ENCODE data around the gene MAU2. TPM values are rescaled to one million over a fixed set of nuclear protein-coding genes. Genes with fewer than 3 reads are reported as not detected.
"Not testable (repeated sequence)": the region's sequence is repeated elsewhere in the genome, so short reads cannot be mapped to it uniquely, and the experiment has no call there.

Gene MAU2
- total RNA-seq, 3 donors from 2014 or later = 59.2 to 63.6 (median 62.8) TPM

DNA sequence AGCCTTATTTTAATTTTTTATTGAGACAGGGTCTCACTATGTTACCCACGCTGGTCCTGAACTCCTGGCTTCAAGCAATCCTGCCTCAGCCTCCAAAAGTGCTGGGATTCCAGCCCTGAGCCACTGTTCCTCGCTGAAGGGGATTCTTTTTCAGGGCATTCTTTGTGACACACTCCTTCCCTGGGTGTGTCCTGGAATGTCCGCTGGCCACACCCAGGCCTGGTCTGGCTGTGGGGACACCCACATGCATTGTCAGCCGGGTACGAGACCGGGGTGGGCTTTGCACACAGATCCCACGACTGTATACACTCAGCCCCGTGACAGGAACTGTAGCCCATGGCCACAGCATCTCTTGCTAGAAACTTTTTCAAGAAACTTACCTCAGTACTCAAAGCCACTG lies 50.4 kb downstream of the MAU2 start:
- peaks cover 11% of the 10 kb centered on the region for H3K4me1 Mint-ChIP-seq (ENCODE audit: low read depth)
- ATAC-seq (no peak), DNase-seq (no peak)
- no peak overlapping the region for H3K4me3 Mint-ChIP-seq
- H3K27me3 Mint-ChIP-seq (ENCODE audit: low read depth) = no peaks in the 10 kb centered on the region
- H3K36me3 Mint-ChIP-seq (ENCODE audit: insufficient read depth) = no peaks in the 10 kb centered on the region
- no peaks in the 10 kb centered on the region for H3K9me3 Mint-ChIP-seq

DNA sequence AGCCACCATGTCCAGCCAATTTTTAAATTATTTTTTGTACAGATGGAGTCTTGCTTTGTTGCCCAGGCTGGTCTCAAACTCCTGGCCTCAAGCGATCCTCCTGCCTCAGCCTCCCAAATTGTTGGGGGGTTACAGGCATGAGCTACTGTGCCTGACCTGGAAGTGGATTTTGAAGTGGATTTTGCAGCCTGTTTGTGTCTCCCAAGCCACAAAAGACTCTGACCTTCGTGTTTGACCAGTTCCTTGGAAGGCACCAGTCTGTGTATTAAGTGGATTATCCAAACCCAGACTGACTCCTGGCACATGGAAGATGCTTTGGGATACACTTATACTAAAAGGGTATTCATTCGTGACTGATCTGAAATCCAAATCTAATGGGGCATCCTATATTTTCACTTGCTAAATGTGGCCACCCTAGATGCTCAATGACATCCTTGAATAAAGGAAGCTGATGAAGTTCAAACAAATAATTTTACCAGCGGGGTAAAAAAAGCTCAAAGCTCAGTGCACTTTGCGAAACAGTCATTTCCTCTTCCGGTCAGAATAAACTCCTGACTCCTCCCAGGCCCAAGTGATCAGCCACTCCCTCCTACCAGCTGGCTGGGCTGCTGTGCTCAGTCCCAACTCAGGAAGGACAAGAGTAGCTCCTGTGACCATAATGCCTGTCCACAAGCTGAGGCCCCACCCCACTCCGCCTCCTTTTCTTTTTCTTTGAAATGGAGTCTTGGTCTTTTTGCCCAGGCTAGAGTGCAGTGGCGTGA lies 52.2 kb downstream of the MAU2 start:
- Mint-ChIP-seq H3K4me3 (peak overlapping the region; percentile 61), H3K36me3 (ENCODE audit: insufficient read depth) (no peaks in the 10 kb centered on the region), H3K27me3 (ENCODE audit: low read depth) (no peaks in the 10 kb centered on the region), H3K4me1 (ENCODE audit: low read depth) (peaks cover 7% of the 10 kb centered on the region), H3K9me3 (no peaks in the 10 kb centered on the region)
- DNase-seq = no peak
- ATAC-seq = peak; percentile 77 to 90

DNA sequence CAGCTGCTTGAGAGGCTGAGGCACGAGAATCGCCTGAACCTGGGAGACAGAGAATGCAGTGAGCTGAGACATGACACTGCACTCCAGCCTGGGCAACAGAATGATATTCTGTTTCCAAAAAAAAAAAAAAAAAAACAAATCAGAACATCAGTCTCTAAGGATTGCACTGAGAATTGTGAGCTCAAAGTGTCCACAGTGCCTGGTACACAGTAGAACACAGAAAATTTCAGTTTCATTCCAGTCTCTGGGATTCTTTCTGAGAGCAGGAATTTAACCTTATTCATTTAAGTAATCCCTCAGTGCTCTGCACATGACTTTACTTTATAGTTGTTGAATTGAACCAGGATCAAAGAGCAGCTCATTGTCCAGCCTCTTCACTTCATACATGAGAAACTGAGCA lies 58.9 kb downstream of the MAU2 start:
- H3K4me3 Mint-ChIP-seq = no peak overlapping the region
- no peaks in the 10 kb centered on the region for H3K36me3 Mint-ChIP-seq (ENCODE audit: insufficient read depth)
- H3K9me3 Mint-ChIP-seq = no peaks in the 10 kb centered on the region
- no peak for DNase-seq
- no peaks in the 10 kb centered on the region for H3K4me1 Mint-ChIP-seq (ENCODE audit: low read depth)
- ATAC-seq = no peak
- no peaks in the 10 kb centered on the region for H3K27me3 Mint-ChIP-seq (ENCODE audit: low read depth)

DNA sequence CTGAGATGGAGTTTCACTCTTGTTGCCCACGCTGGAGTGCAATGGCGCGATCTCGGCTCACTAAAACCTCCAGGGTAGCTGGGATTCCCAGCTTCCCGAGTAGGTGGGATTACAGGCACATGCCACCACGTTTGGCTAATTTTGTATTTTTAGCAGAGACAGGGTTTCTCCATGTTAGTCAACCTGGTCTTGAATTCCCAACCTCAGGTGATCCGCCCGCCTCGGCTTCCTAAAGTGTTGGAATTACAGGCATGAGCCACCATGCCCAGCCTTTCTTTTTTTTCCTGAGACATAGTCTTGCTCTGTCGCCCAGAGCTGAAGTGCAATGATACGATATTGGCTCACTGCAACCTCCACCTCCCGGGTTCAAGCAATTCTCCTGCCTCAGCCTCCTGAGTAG lies 59.7 kb downstream of the MAU2 start:
- DNase-seq; H3K4me1 Mint-ChIP-seq (ENCODE audit: low read depth); ATAC-seq; H3K4me3 Mint-ChIP-seq; H3K9me3 Mint-ChIP-seq; H3K36me3 Mint-ChIP-seq (ENCODE audit: insufficient read depth); H3K27me3 Mint-ChIP-seq (ENCODE audit: low read depth): not testable (repeated sequence)

DNA sequence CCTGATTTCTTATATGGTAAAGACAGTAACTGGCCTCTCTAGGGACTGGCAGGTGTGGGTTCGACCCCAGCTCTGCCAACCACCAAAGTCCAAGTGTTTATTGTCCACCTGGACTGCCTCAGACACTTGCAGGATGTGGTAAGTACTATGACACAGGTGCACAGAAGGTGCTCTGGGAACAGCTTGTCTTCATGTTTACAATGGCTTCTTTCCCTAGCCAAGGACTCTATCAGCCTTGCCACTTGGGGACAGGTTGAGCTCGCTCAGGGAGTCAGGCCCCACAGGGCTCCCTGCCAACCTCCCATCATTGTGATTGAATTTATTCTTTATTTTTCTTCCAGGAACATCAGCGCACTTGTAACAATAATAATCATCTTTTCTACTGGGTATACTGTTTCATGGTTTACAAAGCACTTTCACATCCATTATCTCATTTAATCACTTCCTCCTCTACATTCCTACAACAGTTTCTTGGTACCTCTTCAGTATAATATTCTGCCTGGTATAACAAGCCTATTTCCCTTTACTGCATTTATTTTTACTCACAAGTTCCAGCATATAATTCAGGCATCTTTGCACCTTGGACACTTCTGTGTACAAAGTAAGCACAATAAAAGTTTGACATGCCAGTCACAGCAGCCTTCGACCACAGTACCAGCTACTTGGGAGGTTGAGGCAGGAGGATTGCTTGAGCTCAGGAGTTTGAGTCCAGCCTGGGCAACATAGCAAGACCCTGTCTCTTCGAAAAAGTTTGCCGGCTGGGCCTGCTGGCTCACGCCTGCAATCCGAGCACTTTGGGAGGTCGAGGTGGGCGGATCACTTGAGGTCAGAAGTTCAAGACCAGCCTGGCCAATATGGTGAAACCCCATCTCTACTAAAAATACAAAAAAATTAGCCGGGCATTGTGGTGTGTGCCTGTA lies 60.6 kb downstream of the MAU2 start:
- ATAC-seq (no peak), DNase-seq (no peak)
- Mint-ChIP-seq H3K9me3 (no peaks in the 10 kb centered on the region), H3K4me3 (no peak overlapping the region), H3K4me1 (ENCODE audit: low read depth) (no peaks in the 10 kb centered on the region), H3K27me3 (ENCODE audit: low read depth) (no peaks in the 10 kb centered on the region), H3K36me3 (ENCODE audit: insufficient read depth) (no peaks in the 10 kb centered on the region)

DNA sequence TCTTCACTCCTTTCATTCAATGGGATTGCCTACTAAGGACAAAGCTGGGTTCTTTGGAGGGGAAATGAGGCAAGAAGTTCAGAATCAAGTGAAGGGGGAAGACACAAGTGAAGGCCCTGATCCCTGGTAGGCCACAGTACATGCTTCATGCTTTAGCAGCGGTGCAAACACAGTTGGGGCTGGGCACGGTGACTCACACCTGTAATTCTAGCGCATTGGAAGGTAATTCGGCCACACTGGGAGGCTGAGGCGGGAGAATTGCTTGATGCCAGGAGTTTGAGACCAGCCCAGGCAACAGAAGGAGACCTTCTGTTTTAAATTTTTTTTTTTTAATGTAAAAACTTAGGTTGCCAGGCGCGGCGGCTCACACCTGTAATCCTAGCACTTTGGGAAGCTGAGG lies 61.5 kb downstream of the MAU2 start:
- ATAC-seq = no peak
- Mint-ChIP-seq H3K4me3 (no peak overlapping the region), H3K9me3 (no peaks in the 10 kb centered on the region), H3K4me1 (ENCODE audit: low read depth) (peaks cover 7% of the 10 kb centered on the region), H3K36me3 (ENCODE audit: insufficient read depth) (no peaks in the 10 kb centered on the region), H3K27me3 (ENCODE audit: low read depth) (no peaks in the 10 kb centered on the region)
- no peak for DNase-seq

DNA sequence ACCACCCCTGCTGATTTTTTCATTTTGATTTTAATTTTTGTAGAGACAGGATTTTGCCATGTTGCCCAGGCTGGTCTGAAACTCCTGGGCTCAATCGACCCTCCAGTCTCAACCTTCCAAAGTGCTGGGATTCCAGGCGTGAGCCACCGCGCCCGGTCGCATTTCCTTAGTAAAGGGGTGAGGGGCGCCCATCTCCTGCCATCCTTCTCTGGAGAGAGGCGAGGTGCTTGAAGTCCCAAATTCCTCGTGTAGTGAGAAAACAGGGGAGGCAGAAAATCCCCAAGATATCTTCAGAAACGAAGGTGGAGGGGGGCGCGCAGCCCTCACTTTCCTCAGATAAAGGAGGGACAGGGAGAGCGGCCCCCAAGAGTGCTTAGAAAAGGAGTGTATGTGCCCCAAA lies 63.9 kb downstream of the MAU2 start:
- Mint-ChIP-seq H3K4me1 (ENCODE audit: low read depth) (peaks cover 31% of the 10 kb centered on the region), H3K36me3 (ENCODE audit: insufficient read depth) (peaks cover 3% of the 10 kb centered on the region), H3K27me3 (ENCODE audit: low read depth) (no peaks in the 10 kb centered on the region), H3K9me3 (no peaks in the 10 kb centered on the region), H3K4me3 (peak overlapping the region; percentile 87)
- no peak for ATAC-seq
- DNase-seq = no peak

DNA sequence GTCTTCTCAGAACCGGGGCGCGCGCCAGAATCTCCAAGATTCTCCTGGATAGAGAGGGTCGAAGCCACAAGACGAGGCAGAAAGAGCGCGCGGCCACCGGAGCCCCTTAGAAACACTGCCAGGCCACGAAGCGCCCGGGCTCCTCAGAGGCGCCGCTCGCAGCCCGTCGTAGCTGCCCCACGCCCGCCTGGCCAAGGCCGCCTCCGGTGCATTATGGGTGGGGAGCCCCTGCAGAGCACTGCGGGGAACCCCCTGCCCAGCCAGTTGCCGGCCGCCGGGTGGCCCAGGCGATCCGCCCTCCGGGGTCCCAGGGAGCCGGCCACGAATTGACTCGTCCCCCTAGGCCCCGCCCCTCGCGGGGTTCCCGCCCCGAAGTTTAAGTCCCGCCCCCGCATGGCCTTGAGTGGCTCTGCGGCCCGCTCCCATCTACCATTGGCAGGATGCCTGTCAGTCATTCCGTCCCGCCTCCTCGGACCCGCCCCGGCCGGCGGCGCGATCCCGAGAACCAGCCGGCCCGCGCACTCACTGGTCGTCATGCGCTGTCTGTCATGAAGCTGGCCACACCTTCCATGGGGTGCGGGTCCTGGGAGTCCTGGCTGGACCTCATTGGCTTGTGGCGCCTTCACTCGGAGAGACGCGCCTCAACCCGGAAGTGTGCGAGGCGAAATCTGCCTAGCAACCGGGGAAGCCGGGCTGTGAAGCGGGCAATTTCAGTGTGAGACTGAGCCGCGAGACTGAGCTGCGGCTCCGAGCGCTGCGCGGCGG lies 64.7 kb downstream of the MAU2 start:
- peak; percentile 93 to 94 for ATAC-seq
- peak; percentile 99 for DNase-seq
- Mint-ChIP-seq H3K4me3 (peak overlapping the region; percentile 87), H3K36me3 (ENCODE audit: insufficient read depth) (peaks cover 3% of the 10 kb centered on the region), H3K9me3 (no peaks in the 10 kb centered on the region), H3K27me3 (ENCODE audit: low read depth) (no peaks in the 10 kb centered on the region), H3K4me1 (ENCODE audit: low read depth) (peaks cover 39% of the 10 kb centered on the region)

DNA sequence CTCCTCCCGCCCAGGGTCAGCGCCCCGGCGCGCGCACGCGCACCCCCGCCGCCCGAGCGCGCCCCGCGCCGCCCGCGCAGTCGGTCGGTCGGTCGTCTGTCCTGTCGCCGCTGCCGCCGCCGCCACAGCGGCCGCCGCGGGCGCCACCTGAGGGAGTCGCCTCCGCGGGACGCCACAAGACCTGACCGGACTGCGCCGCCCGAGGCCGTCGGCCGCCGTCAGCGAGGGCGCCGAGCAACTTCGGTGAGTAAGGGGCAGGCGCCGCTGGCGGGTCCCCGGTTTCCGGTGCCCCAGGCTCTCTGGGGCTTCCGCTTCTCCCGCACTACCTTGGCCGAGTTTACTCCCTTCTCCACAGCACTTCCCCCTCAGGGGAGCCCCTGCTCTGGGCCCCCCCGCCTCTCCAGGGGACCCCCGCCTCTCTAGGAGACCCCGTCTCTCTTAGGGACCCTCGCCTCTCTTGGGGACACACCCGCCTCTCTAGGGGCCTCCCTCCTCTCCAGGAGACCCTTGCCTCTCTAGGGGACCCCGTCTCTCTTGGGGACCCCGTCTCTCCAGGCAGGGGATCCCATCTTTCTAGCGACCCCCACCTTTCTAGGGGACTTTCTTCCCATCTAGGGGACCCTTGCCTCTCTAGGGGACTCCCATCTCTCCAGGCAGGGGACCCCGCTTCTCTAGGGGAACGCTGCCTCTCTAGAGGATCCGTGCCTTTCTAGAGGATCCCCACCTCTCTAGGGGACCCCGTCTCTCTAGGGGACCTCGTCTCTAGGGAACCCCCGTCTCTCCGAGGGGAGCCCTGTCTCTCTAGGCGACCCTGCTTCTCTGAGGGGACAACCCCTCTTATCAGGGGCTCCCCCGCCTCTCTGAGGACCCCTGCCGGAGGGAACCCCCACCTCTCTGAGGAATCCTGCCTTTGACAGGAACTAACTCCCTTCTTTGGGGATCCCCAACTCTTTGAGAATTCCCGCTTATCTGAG lies 65.6 kb downstream of the MAU2 start:
- no peaks in the 10 kb centered on the region for H3K9me3 Mint-ChIP-seq
- peaks cover 48% of the 10 kb centered on the region for H3K4me1 Mint-ChIP-seq (ENCODE audit: low read depth)
- H3K27me3 Mint-ChIP-seq (ENCODE audit: low read depth) = no peaks in the 10 kb centered on the region
- H3K36me3 Mint-ChIP-seq (ENCODE audit: insufficient read depth) = peaks cover 4% of the 10 kb centered on the region
- DNase-seq (peak; percentile 51), ATAC-seq (peak; percentile 44 to 47)
- H3K4me3 Mint-ChIP-seq = peak overlapping the region; percentile 92

DNA sequence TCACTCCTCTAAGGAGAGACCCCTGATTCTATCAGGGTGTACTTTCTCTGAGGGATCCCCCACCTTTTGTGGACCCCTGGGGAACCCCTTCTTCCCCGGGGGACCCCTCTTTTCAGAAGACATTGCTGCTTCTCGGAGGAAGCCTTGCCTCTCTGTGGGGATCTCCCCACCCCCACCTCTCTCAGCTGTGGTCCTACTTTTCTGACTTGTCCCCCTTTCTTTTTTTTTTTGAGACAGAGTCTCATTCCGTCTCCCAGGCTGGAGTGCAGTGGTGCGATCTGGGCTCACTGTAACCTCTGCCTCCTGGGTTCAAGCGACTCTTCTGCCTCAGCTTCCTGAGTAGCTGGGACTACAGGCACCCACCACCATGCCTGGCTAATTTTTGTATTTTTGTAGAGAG lies 66.5 kb downstream of the MAU2 start:
- H3K36me3 Mint-ChIP-seq (ENCODE audit: insufficient read depth) = peaks cover 4% of the 10 kb centered on the region
- no peaks in the 10 kb centered on the region for H3K9me3 Mint-ChIP-seq
- peak overlapping the region; percentile 92 for H3K4me3 Mint-ChIP-seq
- DNase-seq (no peak), ATAC-seq (no peak)
- H3K27me3 Mint-ChIP-seq (ENCODE audit: low read depth) = no peaks in the 10 kb centered on the region
- H3K4me1 Mint-ChIP-seq (ENCODE audit: low read depth) = peaks cover 52% of the 10 kb centered on the region

DNA sequence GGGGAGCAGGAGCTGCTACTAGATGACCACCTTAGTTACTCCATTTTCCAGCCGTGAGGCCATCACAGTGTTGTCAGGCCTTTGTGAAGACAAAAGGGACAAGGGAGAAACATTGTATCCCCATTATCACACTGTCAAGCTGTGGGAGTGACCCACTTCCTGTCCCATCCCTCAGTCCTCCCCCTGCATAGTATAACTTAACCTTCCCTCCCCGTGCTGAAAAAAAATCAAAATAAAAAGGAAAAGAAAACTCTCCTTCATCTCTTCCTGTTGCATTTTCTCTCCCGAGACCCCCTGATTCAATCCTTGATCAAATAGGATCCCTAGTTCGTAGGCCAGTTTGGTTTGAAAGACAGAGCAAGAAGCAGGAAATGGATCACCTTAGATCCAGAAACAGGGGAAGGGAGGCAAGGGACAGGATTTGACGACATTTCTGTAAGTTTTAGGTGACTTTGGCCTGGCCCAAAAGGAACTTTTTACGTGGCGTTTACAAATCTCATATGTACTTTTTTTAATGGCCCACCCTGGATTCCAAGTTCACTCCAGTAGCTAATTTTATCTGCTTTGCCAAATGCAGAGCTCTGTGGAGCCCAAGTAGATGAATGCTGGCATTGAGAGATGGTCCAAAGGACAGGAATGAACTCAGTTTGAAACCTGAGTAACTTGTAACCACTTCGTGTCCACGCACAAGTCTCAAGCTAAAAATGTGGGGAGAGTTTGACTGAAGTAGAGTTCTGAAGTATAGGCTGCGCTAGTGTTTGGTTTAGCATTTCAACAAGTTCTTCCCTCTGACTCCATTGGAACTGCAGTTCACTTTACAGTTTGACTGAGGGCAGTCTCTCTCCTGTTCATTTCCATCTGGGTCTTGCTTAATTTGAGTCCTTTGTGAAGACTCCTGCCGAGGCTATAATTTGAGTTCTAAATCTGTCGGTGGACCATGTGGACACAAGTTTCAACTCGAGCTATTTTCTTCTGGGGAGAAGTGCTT lies 68.2 kb downstream of the MAU2 start:
- Mint-ChIP-seq H3K36me3 (ENCODE audit: insufficient read depth) (peaks cover 4% of the 10 kb centered on the region), H3K4me1 (ENCODE audit: low read depth) (peaks cover 61% of the 10 kb centered on the region)

DNA sequence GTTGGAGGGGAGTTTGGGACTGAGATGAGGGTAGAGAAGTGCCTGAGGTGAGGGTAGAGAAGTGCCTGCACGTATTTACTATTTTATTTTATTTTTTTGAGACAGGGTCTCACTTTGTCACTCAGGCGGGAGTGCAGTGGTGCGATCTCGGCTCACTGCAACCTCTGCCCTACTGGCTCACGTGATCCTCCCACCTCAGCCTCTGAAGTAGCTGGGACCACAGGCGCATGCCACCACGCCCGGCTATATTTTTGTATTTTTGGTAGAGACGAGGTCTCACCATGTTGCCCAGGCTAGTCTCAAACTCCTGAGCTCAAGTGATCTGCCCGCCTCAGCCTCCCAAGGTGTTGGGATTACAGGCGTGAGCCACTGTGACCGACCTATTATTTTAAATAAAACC lies 69.1 kb downstream of the MAU2 start:
- Mint-ChIP-seq H3K4me1 (ENCODE audit: low read depth) (peaks cover 70% of the 10 kb centered on the region), H3K4me3 (peak overlapping the region; percentile 22)
- DNase-seq; ATAC-seq; H3K9me3 Mint-ChIP-seq; H3K27me3 Mint-ChIP-seq (ENCODE audit: low read depth); H3K36me3 Mint-ChIP-seq (ENCODE audit: insufficient read depth): not testable (repeated sequence)

More for the DNA sequence above, 68.2 kb downstream of the MAU2 start:
- Mint-ChIP-seq H3K9me3 (no peaks in the 10 kb centered on the region), H3K27me3 (ENCODE audit: low read depth) (no peaks in the 10 kb centered on the region), H3K4me3 (peak overlapping the region; percentile 92)
- DNase-seq (no peak), ATAC-seq (no peak)

Data from activated T-cell treated with anti-CD3 and anti-CD28 coated beads, Interleukin-2, amount 50 U/mL, for 4 hours (primary cell).